Brain microvascular endothelial cell (primary cell): ENCODE measurements around the gene CAMK1D.

Source experiments
- DNase-seq: peaks from one replicate; pipeline ENCODE4 v3.0.0-alpha.2; 2020
- H3K27ac ChIP-seq: fragments of 250-450 bp; sonication (Bioruptor Pico); 2 replicates; pipeline ENCODE4 v1.5.1; 2020; ENCODE audit warnings: mild to moderate bottlenecking, moderate library complexity
- H3K27me3 ChIP-seq: fragments of 250-450 bp; sonication (Bioruptor Pico); replicated peaks from 2 replicates; pipeline ENCODE4 v1.5.1; 2020; ENCODE audit warnings: mild to moderate bottlenecking
- H3K36me3 ChIP-seq: fragments of 250-450 bp; sonication (Bioruptor Pico); replicated peaks from 2 replicates; pipeline ENCODE4 v1.5.1; 2020; ENCODE audit warnings: mild to moderate bottlenecking
- H3K4me3 ChIP-seq: 2 replicates; pipeline ENCODE4 v1.5.1; 2011; ENCODE audit warnings: low read depth, mild to moderate bottlenecking, control low read depth, low read length, moderate library complexity
- in situ Hi-C: cut with HindIII; loops from 2 replicates; pipeline ENCODE4 v1.10.0; 2017; ENCODE audit warnings: low sequenced_read_pairs, low pct_ligation_motif_present
- TF ChIP-seq, protein P1 (sequence below): IDR thresholded peaks from 2 replicates; pipeline ENCODE4 v1.5.1; 2011; ENCODE audit warnings: low read depth, mild to moderate bottlenecking, moderate library complexity, low read length, control low read depth, inconsistent platforms; ENCODE audit errors: missing control alignments

CAMK1D gene

DNA sequence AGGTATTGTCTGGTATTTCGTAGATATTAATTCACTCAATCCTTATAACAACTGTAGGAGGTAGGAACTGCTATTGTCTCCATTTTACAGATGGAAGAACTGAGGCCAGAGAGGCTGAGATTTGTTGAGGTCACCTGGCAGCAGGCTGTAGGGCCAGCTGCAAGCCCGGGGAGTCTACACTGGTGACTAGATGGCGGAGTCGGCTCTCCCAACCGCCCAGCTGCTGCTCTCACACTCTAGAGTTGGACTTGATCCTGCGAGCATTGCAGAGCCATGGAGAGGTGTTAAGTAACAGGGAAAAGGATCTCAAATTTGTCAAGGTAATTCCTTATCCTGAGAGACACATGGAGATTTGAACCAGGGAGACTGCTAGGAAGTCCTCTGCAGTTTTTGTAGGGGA is 124.1 kb downstream of the CAMK1D start:
- TF ChIP-seq, protein P1, sequence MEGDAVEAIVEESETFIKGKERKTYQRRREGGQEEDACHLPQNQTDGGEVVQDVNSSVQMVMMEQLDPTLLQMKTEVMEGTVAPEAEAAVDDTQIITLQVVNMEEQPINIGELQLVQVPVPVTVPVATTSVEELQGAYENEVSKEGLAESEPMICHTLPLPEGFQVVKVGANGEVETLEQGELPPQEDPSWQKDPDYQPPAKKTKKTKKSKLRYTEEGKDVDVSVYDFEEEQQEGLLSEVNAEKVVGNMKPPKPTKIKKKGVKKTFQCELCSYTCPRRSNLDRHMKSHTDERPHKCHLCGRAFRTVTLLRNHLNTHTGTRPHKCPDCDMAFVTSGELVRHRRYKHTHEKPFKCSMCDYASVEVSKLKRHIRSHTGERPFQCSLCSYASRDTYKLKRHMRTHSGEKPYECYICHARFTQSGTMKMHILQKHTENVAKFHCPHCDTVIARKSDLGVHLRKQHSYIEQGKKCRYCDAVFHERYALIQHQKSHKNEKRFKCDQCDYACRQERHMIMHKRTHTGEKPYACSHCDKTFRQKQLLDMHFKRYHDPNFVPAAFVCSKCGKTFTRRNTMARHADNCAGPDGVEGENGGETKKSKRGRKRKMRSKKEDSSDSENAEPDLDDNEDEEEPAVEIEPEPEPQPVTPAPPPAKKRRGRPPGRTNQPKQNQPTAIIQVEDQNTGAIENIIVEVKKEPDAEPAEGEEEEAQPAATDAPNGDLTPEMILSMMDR: no peak
- peak overlapping the region; percentile 50 for H3K27ac ChIP-seq
- no peak overlapping the region for H3K4me3 ChIP-seq
- in situ Hi-C loops: no loop called here
- H3K36me3 ChIP-seq: no peaks in the 10 kb centered on the region
- no peaks in the 10 kb centered on the region for H3K27me3 ChIP-seq
- no peak for DNase-seq

DNA sequence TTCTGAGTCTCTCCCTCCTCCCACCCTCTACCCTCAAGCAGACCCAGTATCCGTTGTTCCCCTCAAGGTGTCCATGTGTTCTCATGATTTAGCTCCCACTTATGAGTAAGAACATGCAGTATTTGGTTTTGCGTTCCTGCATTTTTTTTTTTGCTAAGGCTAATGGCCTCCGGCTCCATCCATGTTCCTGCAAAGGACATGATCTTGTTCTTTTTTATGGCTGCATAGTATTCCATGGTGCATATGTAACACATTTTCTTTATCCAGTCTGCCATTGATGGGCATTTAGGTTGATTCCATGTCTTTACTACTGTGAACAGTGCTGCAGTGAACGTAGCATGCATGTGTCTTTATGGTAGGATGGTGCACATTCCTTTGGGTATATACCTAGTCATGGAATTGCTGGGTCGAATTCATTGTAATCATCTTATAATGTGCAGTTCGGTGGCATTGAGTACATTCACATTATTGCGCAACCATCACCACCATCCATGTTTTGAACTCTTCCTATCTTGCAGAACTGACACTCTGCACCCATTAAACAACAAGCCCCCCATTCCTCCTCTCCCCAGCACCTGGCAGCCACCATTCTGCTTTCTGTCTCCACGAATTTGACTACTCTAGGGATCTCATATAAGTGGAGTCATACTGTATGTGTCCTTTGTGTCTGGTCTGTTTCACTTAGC is 125.5 kb downstream of the CAMK1D start:
- in situ Hi-C loops: no loop called here
- Histone ChIP-seq H3K4me3 (no peak overlapping the region), H3K27me3 (no peaks in the 10 kb centered on the region), H3K36me3 (no peaks in the 10 kb centered on the region), H3K27ac (no peak overlapping the region)
- DNase-seq: no peak
- TF ChIP-seq, protein P1: no peak

DNA sequence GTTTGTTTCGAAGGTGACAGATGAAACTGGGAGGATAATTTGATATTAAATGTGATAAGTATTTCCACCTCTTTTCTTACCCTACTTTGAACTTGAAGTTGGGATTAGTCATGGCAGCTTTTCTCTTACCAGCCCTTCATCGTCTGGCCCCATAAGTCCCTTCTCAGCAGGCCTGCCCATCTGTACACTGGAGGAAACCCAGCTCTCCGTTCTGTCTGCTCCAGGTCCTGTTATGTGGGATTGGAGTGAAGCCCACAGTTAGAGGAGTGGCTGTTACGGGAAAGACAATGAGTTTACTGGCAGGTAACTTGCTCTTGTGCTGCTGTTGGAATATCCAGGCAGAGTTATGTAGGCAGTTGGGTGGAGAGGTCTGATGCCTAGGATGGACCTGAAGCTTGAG is 127.3 kb downstream of the CAMK1D start:
- in situ Hi-C loops: no loop called here
- DNase-seq: no peak
- H3K4me3 ChIP-seq: no peak overlapping the region
- no peaks in the 10 kb centered on the region for H3K27me3 ChIP-seq
- TF ChIP-seq, protein P1: no peak
- H3K36me3 ChIP-seq: no peaks in the 10 kb centered on the region
- H3K27ac ChIP-seq: no peak overlapping the region

DNA sequence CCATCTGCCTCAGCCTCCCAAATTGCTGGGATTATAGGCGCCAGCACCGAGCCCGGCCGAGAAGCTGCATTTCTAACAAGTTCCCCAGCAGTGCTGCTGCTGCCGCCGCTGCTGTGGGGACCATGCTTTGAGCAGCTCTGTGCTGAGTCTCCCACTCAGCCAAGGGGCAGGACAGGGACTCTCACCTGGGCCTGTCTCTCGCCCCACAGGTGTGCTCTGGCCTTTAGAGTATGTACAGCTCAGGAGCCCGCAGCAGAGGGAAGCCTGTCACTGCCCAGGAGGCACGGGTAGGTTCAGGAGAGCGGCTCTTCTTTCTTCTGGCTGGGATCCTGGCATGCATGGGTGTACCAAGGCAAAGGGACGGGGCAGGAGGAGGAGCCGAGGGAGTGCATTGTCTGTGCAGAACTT is 130.1 kb downstream of the CAMK1D start:
- no peaks in the 10 kb centered on the region for H3K36me3 ChIP-seq
- H3K27ac ChIP-seq: no peak overlapping the region
- no peak for DNase-seq
- in situ Hi-C loops: no loop called here
- no peak overlapping the region for H3K4me3 ChIP-seq
- no peaks in the 10 kb centered on the region for H3K27me3 ChIP-seq
- TF ChIP-seq, protein P1: no peak

DNA sequence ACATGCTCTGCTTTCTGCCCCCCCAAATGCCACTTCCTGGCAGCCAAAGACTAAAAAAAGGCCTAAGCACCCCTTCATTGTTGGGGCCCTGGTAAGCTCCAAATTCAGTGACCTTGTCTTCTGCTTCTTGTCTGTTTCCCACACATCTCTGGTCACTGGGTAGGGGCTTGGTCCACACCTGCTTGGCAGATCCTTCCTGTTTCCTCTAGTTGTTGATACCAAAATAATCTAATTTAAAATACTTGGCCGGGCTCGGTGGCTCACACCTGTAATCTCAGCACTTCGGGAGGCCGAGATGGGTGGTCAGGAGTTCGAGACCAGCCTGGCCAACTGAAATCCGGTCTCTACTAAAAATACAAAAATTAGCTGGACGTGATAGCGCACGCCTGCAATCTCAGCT is 130.6 kb downstream of the CAMK1D start:
- H3K27ac ChIP-seq: no peak overlapping the region
- no peaks in the 10 kb centered on the region for H3K36me3 ChIP-seq
- in situ Hi-C loops: no loop called here
- no peak overlapping the region for H3K4me3 ChIP-seq
- H3K27me3 ChIP-seq: no peaks in the 10 kb centered on the region
- no peak for DNase-seq
- TF ChIP-seq, protein P1: no peak

DNA sequence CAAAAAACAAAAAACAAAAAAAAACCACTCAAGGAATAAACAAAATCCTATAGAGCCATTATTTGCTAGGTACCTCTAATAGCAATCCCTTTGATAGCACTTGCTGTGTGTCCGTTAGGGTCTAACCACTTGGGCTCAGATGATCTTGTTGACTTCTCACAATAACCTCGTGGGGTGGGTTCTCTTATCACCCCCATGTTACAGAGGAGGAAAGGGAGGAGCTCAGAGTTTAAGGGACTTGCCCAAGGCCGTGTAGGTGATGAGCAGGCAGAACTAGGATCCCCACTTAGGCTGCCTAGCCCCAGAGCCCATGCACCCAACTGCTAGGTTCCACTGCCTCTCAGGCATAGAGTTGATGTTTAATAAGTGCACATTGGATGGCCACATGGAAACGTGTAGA is 131.1 kb downstream of the CAMK1D start:
- in situ Hi-C loops: no loop called here
- no peaks in the 10 kb centered on the region for H3K27me3 ChIP-seq
- TF ChIP-seq, protein P1: no peak
- H3K27ac ChIP-seq: no peak overlapping the region
- H3K4me3 ChIP-seq: no peak overlapping the region
- H3K36me3 ChIP-seq: no peaks in the 10 kb centered on the region
- DNase-seq: no peak
